GM19452 (cell line): ENCODE measurements around the gene KRT77.
"Not testable (repeated sequence)": the region's sequence is repeated elsewhere in the genome, so short reads cannot be mapped to it uniquely, and the experiment has no call there.

Experiments
- ATAC-seq: cut with Tn5 transposase; IDR thresholded peaks from one replicate; pipeline ENCODE4 v1.9.1; 2021; ENCODE audit not compliant: unreplicated experiment

KRT77 gene

DNA sequence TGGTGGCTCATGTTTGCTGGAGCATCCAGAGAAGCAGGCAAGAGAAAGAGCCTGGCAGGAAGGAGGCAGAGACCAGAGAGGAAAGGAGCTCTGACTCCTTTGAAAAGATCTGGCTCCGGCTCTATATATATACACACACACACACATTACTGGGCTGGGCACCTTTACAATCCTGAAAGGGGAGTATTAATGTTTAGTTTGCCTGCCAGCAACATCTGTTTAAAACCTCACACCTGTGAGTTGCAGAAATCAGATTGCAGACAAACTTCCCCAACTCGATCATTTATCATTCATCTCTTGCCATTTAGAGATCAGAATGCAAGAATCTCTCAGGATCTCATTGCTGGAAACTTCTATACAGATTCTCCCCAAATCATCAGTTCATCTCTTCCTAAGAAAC is at the start of gene KRT77:
Gene KRT77 (minus strand): TSS at position 101 of the 400 bp plus-strand sequence. CDS start 90 bp downstream, at position 11.
- ATAC-seq = no peak

DNA sequence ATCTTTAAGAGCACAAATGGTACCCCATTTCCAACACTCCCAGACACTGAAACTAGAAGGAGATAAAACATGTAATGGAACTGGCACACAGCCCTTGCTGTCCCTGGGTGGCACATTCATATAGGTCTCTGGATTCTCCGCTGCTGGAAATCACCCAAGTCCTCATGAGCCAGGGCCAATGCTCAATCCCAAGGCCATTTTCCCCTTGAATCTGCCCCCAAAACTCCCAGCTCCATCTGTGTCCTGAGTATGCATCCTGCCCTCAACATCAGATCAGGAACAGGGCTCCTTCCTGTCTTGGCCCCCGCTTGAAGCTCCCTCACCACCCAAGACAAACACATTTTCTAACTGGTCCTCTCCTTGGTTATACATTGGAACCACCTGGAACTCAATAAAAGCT is 49.2 kb upstream of the KRT77 start:
- no peak for ATAC-seq

DNA sequence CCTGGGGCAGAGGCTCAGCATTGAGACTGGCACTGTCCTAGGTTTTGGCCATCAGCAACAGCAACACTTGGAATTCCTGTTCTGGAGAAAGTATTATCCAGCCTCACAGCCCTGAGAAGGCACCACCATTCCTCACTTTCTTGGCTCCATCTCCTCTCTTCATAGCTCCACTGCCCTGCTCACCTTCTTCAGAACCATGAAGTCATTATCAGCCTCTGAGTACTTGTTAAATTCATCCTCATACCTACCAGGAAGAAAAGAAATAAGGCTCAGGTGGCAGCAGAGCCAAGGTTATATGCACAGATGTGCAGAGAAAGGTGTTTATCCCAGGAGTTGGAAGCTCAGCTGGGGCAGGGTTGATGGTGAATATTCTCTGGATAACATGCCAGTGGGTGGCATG is 48.5 kb upstream of the KRT77 start:
- no peak for ATAC-seq

DNA sequence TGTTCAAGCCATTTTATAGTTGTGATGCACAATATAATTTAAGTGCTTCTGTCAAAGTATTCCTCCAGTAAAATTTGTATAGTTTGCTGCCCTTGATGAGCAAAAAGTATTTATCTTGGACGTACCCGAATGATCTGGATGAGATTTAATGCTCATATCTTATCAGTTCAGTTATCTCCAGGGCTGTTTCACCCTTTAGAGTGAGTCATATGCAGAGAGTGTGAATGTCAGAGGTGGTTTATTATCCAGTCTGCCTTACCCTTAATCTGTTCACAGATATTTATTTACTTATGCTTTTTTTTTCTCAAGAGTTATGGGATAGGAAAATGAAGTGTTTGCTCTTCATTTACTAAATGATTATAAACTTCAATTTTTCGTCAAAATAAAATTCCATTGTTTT is 47.2 kb upstream of the KRT77 start:
- ATAC-seq = not testable (repeated sequence)

DNA sequence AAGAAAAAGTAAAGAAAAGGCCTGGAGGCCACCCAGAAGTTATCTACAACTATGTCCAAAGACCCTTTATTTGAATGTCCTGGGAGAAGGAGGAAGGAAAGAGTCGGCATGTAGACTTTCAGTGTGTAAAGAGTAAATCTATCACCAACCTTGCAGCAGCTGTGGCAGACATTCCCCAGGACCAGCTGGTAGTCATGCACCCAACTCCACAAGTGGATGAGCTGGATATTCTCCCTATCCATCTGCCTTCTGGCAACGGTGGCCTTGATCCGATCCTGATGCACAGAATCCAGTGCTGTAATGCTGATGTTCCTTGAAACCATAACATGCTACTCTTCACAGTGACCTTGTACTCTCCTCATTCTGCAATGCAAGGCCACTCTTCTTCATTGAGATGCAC is 46.5 kb upstream of the KRT77 start:
- ATAC-seq = no peak

DNA sequence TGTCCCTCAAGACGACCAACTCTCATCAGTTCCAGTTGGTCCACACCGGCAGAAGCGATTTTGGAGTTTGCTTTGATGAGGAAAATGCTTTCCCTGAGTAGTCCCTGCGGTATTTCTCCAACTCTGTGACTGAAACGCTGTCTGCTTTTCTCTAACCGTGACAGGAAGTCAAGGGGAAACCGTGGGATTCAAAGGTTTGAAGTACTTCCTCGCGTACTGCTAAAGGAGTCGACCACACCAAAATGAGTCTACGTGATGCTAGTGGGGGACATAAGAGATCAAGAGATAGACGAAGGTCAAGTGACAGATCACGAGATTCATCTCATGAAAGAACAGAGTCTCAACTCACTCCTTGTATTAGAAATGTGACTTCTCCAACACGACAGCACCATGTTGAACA is 45.3 kb upstream of the KRT77 start:
- ATAC-seq = no peak

DNA sequence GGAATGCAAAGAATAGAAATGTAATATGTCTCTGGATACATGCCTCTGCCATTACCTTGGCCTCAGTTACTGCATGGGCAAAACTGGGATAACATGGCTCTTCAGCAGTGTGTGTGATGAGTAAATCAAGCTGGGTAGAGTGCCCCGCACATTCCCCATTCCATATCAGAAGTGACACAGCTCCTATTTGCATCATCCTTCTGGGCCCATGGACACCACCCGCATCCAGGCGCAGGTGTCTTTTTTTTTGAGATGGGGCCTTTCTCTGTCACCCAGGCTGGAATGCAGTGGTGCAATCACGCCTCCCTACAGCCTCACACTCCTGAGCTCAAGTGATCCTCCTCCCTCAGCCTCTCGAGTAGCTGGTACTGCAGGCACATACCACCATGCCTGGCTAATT is 42.2 kb upstream of the KRT77 start:
- ATAC-seq = no peak

DNA sequence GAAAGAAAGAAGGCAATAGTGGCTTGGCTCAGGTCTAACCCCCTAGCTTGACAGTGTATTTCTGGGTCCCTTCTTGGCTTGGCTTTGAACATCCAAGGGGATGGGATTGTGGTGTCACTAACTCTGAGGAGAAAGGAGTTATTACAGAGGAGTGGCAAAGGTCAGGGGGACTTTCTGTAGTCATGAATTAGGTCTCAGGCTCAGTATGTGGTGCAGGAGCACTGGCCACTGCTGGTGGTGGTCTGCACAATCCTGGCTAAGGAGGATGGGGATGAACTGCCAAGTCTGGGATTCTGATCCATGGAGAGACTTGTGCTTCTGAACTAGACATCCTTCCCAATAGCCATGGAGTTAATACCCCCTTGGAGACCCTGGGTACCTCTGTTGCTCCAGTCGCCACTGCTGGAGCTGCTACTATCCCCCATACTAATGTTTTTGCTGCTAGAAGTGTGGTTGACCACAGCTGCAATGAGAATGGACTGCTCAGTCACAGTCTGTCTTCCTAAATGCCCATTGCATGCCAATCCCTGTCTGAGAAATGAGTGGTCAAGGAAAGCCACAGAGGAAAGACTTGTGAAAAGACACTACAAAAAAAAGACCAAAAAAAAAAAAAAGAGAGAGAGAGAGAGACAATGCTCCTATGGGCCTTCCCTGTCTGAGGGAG is 41.3 kb upstream of the KRT77 start:
- ATAC-seq = no peak

DNA sequence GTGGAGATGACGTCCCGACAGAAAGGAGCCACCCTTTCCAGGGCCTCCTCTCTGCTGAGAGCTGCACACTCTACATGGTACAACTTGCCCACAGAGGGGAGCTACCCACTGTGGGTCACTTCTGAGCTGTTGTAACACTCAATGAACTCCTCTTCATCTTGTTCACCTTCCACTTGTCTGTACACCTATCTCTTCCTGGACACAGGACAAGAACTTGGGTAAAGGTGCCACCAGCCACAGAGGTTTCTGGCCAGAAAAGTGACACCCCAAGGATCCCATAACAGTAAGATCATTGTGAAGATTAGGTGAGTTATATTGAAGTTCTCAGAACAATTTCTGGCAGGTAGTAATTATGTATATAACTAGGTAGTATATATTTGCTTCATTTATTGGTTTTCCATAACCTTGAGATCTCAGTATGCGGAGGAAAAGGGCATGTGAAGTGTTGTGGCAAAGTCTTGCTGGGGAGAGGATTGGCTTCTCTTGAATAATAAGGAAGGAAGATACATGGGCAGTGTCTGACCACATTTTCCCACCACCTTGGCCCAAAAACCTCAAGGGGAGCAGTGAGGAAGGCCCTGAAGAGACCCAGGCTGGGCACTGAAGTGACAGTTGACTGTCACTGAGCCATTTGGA is 39.6 kb upstream of the KRT77 start:
- no peak for ATAC-seq

DNA sequence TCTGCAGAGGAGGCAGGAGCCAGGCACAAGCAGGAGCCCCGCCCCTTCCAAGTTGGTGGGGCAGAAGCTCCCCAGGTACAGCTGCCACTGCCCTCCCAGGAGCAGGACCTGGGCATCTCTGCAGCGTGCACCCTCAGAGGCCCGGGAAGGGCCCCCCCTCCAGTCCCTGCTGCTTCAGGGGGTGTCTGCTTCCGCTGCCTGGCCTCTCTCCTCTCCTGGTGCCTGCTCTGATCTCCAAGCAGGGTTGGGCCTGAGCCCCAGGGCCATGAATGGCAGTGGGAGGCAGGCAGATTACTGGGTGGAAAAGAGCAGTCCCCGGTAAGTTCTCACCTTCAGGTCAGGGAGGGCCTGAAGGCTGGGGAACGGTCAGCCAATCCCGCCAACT is 38.9 kb upstream of the KRT77 start:
- no peak for ATAC-seq

DNA sequence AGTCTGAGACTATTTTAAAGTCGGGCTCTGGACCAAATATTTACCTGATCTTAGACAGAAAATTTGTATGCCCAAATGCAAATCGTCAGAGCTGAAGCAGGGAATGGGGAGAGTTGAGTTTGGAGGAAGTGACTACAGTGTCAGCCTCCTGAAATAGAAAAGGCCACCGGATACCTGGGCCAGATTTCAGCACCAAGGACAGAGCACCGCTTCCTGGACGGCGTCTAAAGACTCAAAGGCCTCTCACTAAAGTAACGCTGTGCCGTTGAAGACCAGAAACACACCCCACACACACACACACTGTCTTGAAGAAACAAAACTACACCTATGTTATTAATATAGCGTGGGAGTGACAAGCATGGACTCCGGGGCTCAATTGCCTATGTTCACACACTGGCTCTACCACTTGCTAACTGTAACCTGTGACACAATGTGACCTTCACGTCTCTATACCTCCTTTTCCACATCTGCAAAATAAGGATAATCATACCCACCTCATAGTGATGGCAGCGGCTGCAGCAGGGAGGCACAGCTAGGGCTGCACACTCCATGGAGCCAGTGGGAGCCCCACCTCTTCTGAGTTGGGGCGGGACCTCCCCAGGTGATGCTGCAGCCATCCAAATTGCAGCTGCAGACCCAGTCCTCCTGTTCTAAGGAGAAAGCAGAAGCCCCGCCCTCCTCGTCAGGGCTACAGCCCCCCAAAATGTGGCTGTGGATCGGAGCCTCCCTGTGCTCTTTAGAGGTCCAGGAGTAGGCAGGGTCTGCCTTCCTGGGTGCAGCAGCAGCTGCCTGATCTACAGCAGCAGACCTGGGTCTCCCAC is 38.3 kb upstream of the KRT77 start:
- no peak for ATAC-seq

DNA sequence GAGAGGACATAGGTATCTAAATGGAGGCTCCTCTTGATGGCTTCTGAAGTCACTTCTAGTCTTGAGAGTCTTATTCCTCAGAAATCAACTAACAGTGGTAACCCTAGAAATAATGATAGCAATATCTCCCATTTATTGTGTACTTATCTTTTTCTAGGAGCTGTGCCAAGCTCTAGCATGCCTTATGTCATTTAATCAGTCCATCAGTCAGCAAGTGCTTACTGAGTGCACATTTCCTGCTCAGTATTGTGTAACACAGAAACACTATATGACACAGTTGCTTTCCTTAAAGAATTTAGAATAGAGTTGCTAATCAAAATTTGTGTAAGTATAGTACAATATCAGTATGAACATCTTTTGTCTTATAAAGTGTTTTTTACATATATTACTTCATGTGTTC is 37.3 kb upstream of the KRT77 start:
- no peak for ATAC-seq

DNA sequence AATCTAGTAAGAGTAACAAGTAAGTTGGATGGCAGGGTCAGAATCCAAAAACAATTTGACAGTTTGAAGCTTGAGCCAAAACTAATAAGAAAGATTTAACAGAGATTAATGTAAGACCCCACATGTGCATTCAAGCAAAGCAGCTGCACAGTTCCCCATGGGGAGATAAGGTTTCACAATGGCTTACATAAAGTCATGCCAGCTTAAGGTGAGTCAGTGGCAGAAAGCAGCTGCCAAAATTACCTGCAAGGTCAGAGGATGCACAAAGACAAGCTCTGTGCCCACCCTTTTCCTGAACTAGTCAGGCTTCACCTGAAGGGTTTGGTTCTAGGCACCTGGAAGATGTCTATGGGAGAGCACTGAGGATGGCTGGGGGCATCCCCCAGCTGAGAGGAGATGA is 36.6 kb upstream of the KRT77 start:
- ATAC-seq = no peak

DNA sequence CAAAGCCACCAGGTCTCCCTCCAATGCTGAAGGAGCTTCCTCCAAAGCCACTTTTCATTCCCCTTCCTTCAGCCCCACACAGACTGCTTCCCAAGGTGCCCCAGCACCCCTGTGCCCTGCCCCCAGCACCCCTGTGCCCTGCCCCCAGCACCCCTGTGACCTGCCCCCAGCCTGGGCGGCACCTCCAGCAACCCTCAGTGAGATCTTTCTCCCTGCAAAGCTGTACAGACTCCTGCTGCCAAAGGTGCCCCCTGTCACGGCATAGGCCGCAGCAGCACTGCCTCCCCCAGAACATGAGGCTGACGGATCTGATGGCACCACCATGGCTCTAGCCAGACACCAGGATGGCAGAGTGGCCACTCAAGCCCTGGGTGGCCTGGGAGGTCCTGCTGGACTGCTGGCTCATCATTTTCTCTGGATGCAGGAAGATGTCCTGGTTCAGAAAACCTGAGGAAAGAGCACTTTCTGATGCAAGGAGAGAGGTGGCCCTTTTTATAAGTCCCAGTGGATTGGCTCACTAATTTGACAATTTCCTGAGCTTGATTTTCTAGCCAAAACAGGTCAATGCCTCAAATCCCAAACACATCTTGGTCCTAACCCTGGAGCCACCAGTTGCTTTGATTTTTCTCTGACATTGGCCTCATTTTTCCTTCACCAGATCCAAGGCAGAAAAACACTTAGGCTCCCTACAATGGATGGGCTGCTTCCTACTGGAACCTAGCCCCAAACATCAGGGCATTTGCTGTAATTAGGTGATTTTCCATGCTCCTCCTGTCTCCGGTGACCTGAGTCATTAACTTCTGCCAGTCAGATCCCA is 32.7 kb upstream of the KRT77 start:
- no peak for ATAC-seq

DNA sequence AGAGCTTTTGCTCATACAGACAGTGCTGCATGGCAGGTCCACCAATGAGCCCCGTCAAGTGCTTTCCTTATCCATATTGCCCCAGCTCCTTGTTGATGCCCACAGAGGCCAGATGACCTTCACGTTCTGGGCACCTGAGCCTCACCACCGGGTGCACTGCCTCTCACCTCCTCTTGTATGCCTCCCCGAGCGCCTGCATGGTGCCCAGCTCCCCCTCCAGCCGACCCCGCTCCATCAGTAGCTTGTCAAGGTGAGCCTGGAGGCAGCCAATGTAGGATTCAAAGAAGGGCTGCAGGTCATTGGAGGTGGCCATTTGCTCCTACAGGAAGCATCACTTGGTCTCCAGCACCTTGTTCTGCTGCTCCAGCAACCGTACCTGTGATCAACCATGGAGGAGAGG is 31.8 kb upstream of the KRT77 start:
- no peak for ATAC-seq

DNA sequence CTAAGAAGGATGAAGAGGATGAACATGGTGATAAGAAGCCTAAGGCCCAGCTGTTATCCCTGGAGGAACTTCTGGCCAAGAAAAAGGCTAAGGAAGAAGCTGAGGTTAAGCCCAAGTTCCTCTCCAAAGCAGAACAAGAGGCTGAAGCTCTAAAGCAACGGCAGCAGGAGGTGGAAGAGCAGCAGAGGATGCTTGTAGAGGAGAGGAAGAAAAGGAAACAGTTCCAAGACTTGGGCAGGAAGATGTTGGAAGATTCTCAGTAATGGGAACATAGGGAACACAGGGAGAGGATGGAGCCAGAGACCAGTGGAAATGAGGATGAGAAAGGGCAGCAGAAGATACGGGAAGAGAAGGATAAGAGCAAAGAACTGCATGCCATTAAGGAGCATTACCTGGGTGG is 27.5 kb upstream of the KRT77 start:
- no peak for ATAC-seq

DNA sequence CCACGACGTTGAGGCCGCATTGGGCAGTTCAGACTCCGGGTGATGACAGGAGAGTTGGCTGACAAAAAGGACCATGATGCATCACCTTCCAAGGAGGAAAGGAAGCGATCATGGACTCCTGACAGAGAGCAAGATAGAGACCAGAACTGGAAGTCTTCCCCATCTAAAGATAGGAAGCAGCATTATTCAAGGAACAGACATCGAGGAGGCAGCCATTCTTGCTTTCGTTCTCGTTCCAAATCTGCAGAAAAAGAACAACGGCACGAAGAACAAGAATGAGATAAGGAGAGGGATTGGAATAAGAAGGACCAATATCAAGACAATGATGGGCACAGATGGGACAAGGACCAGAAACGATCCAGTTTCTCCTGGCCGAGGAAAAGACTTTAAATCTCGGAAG is 27.1 kb upstream of the KRT77 start:
- no peak for ATAC-seq

DNA sequence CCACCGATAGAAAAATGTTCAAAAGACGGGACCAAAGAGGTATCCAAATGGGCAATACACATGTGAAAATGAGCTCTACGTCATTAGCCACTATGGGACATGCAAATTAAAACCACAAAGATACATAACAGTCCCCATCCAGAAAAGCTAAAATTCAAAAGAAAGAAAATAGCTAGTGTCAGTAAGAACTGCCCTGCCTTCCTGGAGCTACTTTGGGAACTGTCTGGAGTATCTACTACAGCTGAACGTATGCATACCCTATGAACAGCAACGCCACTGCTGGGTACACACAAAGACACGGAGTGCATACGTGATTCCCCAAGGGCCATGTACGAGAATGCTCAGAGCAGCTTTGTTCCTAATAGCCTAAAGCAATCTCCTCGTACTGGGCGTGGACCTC is 25.8 kb upstream of the KRT77 start:
- ATAC-seq = no peak

DNA sequence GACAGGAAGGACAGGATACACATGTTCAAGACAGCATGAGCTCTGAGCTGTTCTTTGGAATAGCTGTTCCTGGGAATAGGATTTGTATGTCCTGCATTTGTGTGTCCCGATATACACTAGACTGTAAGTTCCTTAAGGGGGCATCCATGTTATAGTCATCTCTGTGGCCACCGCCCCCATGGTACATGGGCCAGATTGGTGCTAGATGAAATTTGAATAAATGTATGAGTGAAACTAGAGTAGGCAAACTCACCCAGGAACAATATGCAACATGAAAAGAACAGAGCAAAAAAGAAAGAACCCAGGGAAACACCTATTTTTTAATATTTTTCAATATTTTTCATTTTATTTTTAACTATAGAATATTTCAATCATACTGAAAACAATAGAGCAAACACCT is 25.1 kb upstream of the KRT77 start:
- no peak for ATAC-seq

DNA sequence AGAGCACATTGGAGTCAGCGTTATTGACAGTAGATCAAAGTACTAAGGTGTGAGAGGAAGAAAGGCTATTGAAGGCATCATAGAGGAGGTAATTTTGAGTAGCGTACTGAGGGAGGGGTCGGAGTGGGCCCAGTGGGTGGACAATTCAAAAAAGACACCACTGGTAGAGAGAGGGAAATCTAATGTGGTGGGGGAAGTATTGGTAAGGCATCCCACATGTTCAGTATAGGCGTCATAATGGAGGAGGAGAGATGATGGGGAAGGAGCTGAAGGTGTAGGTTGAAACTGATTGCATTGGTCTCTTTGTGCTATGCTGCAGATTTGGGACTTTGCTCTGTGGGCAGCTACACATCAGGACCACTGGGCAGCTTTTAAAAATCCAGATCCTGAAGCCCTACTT is 23.7 kb upstream of the KRT77 start:
- ATAC-seq = no peak

DNA sequence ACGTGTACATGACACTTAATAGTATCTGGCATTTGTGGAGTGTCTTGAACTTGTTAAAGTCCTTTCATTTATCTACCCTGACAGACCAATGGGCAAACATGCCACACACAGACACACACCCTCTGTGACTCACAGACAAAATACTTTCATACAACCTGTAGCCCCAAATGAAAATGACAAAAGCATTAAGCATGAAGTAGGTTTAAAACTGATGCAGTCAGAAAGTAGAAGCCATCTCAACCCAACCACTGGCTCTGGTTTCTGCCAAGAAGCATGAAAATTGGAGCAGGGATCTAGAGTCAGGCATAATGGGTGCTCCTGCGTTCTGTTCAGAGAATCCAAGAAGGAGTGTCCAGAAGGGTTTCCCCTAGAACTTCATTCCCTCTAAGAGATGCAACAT is 23.1 kb upstream of the KRT77 start:
- ATAC-seq = no peak
